ENCODE measurements around the gene NAT16.
A peak's percentile ranks its signal among the peaks of the same experiment; 100 is the strongest.
"Not testable (repeated sequence)": the region's sequence is repeated elsewhere in the genome, so short reads cannot be mapped to it uniquely, and the experiment has no call there.

NAT16 gene

DNA sequence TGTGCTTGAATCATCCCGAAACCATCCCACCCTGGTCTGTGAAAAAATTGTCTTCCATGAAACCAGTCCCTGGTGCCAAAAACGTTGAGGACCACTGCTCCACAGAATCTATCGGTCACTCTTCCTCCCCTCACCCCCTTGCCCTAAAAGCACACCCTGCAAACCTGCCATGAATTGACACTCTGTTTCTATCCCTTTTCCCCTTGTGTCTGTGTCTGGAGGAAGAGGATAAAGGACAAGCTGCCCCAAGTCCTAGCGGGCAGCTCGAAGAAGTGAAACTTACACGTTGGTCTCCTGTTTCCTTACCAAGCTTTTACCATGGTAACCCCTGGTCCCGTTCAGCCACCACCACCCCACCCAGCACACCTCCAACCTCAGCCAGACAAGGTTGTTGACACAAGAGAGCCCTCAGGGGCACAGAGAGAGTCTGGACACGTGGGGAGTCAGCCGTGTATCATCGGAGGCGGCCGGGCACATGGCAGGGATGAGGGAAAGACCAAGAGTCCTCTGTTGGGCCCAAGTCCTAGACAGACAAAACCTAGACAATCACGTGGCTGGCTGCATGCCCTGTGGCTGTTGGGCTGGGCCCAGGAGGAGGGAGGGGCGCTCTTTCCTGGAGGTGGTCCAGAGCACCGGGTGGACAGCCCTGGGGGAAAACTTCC lies 54.0 kb downstream of the NAT16 start:
- DNase-seq (ENCODE audit: low spot score), result no peak
- TF ChIP-seq, protein P1, sequence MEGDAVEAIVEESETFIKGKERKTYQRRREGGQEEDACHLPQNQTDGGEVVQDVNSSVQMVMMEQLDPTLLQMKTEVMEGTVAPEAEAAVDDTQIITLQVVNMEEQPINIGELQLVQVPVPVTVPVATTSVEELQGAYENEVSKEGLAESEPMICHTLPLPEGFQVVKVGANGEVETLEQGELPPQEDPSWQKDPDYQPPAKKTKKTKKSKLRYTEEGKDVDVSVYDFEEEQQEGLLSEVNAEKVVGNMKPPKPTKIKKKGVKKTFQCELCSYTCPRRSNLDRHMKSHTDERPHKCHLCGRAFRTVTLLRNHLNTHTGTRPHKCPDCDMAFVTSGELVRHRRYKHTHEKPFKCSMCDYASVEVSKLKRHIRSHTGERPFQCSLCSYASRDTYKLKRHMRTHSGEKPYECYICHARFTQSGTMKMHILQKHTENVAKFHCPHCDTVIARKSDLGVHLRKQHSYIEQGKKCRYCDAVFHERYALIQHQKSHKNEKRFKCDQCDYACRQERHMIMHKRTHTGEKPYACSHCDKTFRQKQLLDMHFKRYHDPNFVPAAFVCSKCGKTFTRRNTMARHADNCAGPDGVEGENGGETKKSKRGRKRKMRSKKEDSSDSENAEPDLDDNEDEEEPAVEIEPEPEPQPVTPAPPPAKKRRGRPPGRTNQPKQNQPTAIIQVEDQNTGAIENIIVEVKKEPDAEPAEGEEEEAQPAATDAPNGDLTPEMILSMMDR (IDR thresholded peaks at IDR 0.05; ENCODE audit: extremely low read depth, missing control alignments), result no peak

DNA sequence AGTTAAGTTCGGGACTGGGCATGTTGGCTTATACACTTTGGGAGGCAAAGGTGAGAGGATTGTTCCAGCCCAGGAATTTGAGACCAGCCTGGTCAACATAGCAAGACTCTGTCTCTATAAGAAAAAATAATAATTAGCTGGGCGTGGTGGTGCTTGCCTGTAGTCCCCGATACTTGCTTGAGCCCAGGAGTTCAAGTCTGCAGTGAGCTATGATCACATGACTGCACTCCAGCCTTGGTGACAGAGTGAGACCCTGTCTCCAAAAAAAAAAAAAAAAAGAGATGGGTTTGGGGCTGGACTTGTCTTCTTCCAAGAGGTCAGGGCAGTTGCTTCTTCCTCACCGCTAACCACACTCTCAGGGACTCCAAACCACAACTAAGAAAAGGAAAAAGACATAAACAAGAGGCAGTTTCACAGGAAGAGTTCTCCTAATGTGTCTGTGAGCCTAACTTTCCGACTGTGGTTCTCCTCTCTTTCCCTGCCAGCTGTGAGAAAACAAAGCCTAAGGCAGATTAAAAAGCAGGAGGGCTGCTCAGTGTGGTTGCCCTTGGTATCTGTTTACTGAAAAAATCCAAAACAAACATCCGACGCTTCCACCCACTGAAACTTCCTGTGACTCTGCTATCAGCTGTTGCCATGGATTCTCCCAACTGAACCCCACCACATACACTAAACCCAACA lies 55.6 kb downstream of the NAT16 start:
- TF ChIP-seq, protein P1 (IDR thresholded peaks at IDR 0.05; ENCODE audit: extremely low read depth, missing control alignments), result no peak
- DNase-seq (ENCODE audit: low spot score), result no peak

DNA sequence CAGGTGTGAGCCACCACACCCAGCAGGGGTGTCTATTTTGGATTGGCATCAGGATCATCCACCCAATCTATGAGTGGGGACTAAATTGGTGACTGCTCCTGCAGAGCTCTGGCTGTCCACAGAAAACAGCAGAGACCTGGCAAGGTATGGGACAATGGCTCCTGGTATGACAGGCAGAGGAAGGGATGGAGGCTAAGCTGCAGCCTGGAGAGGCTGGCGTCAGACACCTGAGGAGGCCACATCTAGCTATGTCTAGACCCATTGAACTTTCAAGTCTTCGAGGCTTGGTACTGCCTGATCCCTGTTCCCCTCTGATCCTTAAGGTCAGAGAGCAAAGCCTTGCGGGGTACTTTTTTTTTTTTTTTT lies 56.4 kb downstream of the NAT16 start:
- TF ChIP-seq, protein P1 (IDR thresholded peaks at IDR 0.05; ENCODE audit: extremely low read depth, missing control alignments), result no peak
- DNase-seq (ENCODE audit: low spot score), result no peak

DNA sequence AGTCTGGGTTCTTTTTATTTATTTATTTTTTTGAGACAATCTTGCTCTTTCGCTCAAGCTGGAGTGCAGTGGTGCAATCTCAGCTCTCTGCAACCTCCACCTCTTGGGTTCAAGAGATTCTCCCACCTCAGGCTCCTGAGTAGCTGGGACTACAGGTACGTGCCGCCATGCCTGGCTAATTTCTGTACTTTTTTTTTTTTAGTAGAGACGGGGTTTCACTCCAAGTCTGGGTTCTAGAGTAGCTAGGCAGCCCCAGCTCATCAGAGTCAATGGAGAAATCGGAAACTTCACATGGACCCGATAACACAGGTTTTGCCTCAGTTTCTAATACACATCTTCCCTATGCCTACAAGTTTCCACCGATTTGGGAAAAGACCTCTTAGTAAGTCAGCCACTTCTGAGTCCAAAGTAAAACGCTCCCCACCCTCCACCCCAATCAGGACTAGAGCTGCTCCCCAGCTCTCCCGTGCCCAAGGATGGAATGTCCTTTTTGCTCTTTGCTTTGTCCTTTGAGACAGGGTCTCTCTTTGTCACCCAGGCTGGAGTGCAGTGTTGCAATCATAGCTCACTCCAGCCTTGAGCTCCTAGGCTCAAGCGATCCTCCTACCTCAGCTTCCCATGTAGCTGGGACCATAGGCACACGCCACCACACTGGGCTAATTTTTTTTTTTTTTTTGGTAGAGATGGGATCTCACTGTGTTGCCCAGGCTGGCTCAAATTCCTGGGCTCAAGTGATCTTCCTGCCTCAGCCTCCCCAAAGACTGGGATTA lies 57.0 kb downstream of the NAT16 start:
- DNase-seq (ENCODE audit: low spot score), result no peak
- TF ChIP-seq, protein P1 (IDR thresholded peaks at IDR 0.05; ENCODE audit: extremely low read depth, missing control alignments), result no peak

DNA sequence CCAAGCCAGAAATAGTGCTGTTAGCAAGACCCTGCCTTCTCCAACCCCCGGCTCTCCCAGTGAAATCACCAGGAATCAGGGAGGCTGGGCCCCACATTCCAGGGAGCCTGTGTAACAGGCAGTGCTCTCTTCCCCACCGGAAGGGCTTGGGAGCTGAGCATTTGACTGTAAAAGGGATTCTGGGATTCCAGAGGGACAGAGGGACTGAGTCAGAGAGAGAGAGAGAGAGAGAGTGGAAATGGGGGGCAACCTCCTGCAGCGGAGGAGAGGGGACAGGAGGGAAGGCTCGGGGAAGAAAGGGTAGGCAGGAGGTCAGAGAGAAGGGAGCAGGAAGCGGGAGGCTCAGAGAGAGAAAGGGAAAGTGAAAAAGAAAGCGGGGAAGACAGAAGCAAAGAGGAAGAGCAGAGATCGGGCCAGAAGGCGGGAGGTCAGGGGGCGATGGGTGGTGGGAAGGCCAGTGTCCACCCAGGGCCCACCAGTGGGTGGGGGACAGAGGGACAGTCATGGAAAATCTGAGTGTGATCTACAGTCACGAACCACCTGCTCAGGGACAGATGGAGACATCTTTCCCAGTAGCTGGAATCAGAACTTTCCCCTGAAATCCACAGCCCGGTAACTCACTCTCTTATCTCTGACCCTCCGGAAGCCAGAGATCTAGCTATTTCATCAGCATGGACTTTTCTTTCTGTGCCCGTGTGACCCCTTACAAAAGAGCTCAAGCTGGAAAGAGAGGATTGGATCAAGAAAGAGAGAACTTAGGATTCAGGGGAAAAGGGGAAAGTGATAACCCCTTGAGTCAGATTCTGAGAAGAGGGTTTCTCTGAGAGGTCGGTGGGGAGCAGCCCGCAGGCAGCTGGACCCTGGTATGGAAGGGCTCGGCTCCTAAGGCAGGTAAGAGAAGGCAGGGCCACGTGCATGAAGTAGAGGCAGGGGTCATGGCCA lies 57.8 kb downstream of the NAT16 start:
- TF ChIP-seq, protein P1 (IDR thresholded peaks at IDR 0.05; ENCODE audit: extremely low read depth, missing control alignments), result no peak
- peak; percentile 61 for DNase-seq (ENCODE audit: low spot score)

DNA sequence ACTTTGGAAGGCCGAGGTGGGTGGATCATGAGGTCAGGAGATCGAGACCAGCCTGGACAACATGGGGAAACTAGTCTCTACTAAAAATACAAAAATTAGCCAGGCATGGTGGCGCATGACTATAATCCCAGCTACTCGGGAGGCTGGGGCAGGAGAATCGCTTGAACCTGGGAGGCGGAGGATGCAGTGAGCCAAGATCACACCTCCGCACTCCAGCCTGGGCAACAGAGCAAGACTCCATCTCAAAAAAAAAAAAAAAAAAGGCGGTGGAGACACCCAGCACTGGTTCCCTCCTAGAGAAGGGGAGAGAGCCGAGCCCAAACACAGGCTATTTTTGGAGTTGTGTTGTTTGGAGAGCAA lies 58.5 kb downstream of the NAT16 start:
- DNase-seq (ENCODE audit: low spot score), result not testable (repeated sequence)
